ENCODE measurements around the gene IRF2BP2.

- TF ChIP-seq GLIS3 (CRISPR knock-in tag; IDR thresholded peaks at IDR 0.05): no peak
- TF ChIP-seq ZC3H10 (CRISPR knock-in tag; IDR thresholded peaks at IDR 0.05): no peak
- TF ChIP-seq RARB (CRISPR knock-in tag; IDR thresholded peaks at IDR 0.05): no peak
Measured at GRCh38 chr1:234614081-234614489, 4.1 kb upstream of the IRF2BP2 start.

All from SK-N-SH treated with all-trans-retinoic acid at 6 μM for 48 hours (cell line).